Natural killer cell (primary cell): ENCODE measurements around the gene PON2. TPM values are rescaled to one million over a fixed set of nuclear protein-coding genes. Genes with fewer than 3 reads are reported as not detected.

Source experiments
- ATAC-seq, 3 donors: fragments of 150-1000 bp in 2 of 3; fragments of 200-7000 bp in 1 of 3; cut with Tn5 transposase; 1 replicate in 1 of 3; 2 replicates in 2 of 3; pipeline ENCODE4 v1.10.0; 2021; ENCODE audit warnings: mild to moderate bottlenecking in 2 of 3, moderate library complexity in 2 of 3
- DNase-seq, 2 donors: peaks; one replicate each; pipeline versions ENCODE4 v3.0.0 to v3.0.0-alpha.2; 2013 to 2021; ENCODE audit warnings: mixed read lengths in 1 of 2
- H3K27ac ChIP-seq: one replicate; pipeline ENCODE4 v1.5.1; 2013; ENCODE audit warnings: mild to moderate bottlenecking, low read length
- H3K27me3 ChIP-seq: one replicate; pipeline ENCODE4 v1.6.1; 2013; ENCODE audit warnings: low read length; ENCODE audit not compliant: control insufficient read depth, insufficient read depth
- H3K36me3 ChIP-seq: one replicate; pipeline ENCODE4 v1.6.1; 2013; ENCODE audit warnings: low read length; ENCODE audit not compliant: control insufficient read depth, insufficient read depth
- H3K4me1 ChIP-seq: one replicate; pipeline ENCODE4 v1.6.1; 2013; ENCODE audit warnings: low read length; ENCODE audit not compliant: control insufficient read depth, insufficient read depth
- H3K4me3 ChIP-seq: one replicate; pipeline ENCODE4 v1.5.1; 2013; ENCODE audit warnings: low read length
- H3K9me3 ChIP-seq: one replicate; pipeline ENCODE4 v1.6.1; 2013; ENCODE audit warnings: low read length; ENCODE audit not compliant: control insufficient read depth, insufficient read depth
- H3K27ac Mint-ChIP-seq, 2 donors: one replicate each; pipeline ENCODE4 v1.8.0; 2022; ENCODE audit warnings: mild to moderate bottlenecking in 2 of 2, mixed read lengths in 2 of 2, moderate library complexity in 1 of 2
- H3K27me3 Mint-ChIP-seq, 2 donors: one replicate each; pipeline ENCODE4 v1.8.0; 2022; ENCODE audit warnings: low read depth in 2 of 2, mixed read lengths in 2 of 2
- H3K36me3 Mint-ChIP-seq: one replicate; pipeline ENCODE4 v1.8.0; 2022; ENCODE audit warnings: mixed read lengths
- H3K4me1 Mint-ChIP-seq, 2 donors: one replicate each; pipeline ENCODE4 v1.8.0; 2022; ENCODE audit warnings: mixed read lengths in 2 of 2
- H3K4me3 Mint-ChIP-seq: one replicate; pipeline ENCODE4 v1.8.0; 2022; ENCODE audit warnings: mild to moderate bottlenecking, moderate library complexity, mixed read lengths
- H3K9me3 Mint-ChIP-seq, 2 donors: one replicate each; pipeline ENCODE4 v1.8.0; 2022; ENCODE audit warnings: mixed read lengths in 2 of 2
- WGBS: methylation state at CpG from one replicate; pipeline ENCODE4 v1.1.7; 2013; ENCODE audit warnings: missing lambda C conversion rate; ENCODE audit not compliant: insufficient coverage; 5-methylcytosine and 5-hydroxymethylcytosine counted together
- intact Hi-C: fragments of 100-400 bp; cut with micrococcal nuclease; formaldehyde crosslinking; loops from one replicate; pipeline ENCODE4 v1.14.2; 2022
- total RNA-seq, 4 donors: library from RNA; stranded (reverse); fragments of 120-200 nt in 1 of 4; gene quantifications; one replicate each; pipeline versions ENCODE4 v1.2.3 to v1.2.4, GENCODE V29; 2013 to 2022
- TF ChIP-seq, protein P1 (sequence below): fragments of 200-600 bp; IDR thresholded peaks from one replicate; pipeline ENCODE4 v1.8.0; 2022; ENCODE audit warnings: antibody characterized with exemption

PON2 gene
- total RNA-seq, 3 donors from 2014 or later (not counting 1 experiment from before 2014, with no cell fraction given): 26.6 to 35.7 (median 35.6) TPM

DNA sequence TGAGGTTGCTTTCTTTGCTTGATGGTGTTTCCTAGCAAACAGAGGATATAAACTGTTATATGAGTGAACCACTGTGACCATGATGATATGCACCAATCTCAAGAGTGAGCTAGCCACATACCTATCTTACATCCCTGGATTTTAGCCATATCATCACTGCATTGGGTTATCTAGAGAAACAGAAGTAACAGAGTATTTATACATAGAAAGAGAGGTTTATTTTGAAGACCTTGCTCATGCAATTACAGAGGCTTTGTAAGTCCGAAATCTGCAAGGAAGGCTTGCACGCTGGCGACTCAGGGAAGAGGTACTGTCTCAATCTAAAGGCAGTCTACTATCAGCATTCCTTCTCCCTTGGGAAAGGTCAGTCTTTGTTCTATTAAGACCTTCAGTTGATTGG, 11.8 kb upstream of the PON2 start:
- H3K27me3 Mint-ChIP-seq: peaks cover 2 to 6% of the 10 kb centered on the region in 2 donors
- H3K27ac Mint-ChIP-seq: no peak overlapping the region
- no peaks in the 10 kb centered on the region for H3K9me3 Mint-ChIP-seq
- H3K4me3 Mint-ChIP-seq: no peak overlapping the region
- TF ChIP-seq, protein P1, sequence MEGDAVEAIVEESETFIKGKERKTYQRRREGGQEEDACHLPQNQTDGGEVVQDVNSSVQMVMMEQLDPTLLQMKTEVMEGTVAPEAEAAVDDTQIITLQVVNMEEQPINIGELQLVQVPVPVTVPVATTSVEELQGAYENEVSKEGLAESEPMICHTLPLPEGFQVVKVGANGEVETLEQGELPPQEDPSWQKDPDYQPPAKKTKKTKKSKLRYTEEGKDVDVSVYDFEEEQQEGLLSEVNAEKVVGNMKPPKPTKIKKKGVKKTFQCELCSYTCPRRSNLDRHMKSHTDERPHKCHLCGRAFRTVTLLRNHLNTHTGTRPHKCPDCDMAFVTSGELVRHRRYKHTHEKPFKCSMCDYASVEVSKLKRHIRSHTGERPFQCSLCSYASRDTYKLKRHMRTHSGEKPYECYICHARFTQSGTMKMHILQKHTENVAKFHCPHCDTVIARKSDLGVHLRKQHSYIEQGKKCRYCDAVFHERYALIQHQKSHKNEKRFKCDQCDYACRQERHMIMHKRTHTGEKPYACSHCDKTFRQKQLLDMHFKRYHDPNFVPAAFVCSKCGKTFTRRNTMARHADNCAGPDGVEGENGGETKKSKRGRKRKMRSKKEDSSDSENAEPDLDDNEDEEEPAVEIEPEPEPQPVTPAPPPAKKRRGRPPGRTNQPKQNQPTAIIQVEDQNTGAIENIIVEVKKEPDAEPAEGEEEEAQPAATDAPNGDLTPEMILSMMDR: no peak
- no peak overlapping the region for H3K4me3 ChIP-seq
- H3K9me3 ChIP-seq: no peaks in the 10 kb centered on the region
- no peak for ATAC-seq
- 98% methylated on average over 3 of the region's 3 CpGs for WGBS
- H3K27me3 ChIP-seq: no peaks in the 10 kb centered on the region
- intact Hi-C loops: no loop called here
- DNase-seq: no peak
- H3K4me1 Mint-ChIP-seq: no peaks in the 10 kb centered on the region
- H3K36me3 Mint-ChIP-seq: no peaks in the 10 kb centered on the region
- H3K27ac ChIP-seq: no peak overlapping the region
- no peaks in the 10 kb centered on the region for H3K36me3 ChIP-seq
- no peaks in the 10 kb centered on the region for H3K4me1 ChIP-seq

DNA sequence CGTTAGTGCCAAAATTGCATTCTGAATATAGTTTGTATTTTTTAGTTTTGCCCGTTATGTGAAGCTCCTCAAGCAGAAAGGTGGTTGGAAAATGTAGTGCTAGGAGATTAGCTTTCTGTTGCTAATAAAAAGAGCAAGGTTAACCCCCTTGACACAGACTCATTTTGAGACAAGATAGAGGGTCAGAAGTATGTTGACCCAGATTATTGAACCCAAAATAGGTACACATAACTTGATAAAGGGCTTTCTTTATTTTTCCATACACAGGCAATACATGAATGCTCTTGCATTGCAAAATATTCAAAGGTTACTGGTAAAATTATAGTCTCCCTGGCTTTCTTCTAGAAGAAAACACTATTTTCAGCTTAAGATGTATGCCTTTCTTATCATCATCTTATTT, 10.0 kb upstream of the PON2 start:
- Histone ChIP-seq H3K9me3 (no peaks in the 10 kb centered on the region), H3K4me1 (no peaks in the 10 kb centered on the region), H3K36me3 (no peaks in the 10 kb centered on the region), H3K27ac (no peak overlapping the region), H3K4me3 (no peak overlapping the region), H3K27me3 (no peaks in the 10 kb centered on the region)
- intact Hi-C loops: no loop called here
- peaks cover 2 to 6% of the 10 kb centered on the region in 2 donors for H3K27me3 Mint-ChIP-seq
- ATAC-seq (no peak), DNase-seq (no peak)
- TF ChIP-seq, protein P1: no peak
- H3K36me3 Mint-ChIP-seq: no peaks in the 10 kb centered on the region
- no peak overlapping the region for H3K4me3 Mint-ChIP-seq
- no peak overlapping the region for H3K27ac Mint-ChIP-seq
- 70% methylated on average over 1 of the region's 2 CpGs for WGBS
- H3K9me3 Mint-ChIP-seq: no peaks in the 10 kb centered on the region
- H3K4me1 Mint-ChIP-seq: no peaks in the 10 kb centered on the region

DNA sequence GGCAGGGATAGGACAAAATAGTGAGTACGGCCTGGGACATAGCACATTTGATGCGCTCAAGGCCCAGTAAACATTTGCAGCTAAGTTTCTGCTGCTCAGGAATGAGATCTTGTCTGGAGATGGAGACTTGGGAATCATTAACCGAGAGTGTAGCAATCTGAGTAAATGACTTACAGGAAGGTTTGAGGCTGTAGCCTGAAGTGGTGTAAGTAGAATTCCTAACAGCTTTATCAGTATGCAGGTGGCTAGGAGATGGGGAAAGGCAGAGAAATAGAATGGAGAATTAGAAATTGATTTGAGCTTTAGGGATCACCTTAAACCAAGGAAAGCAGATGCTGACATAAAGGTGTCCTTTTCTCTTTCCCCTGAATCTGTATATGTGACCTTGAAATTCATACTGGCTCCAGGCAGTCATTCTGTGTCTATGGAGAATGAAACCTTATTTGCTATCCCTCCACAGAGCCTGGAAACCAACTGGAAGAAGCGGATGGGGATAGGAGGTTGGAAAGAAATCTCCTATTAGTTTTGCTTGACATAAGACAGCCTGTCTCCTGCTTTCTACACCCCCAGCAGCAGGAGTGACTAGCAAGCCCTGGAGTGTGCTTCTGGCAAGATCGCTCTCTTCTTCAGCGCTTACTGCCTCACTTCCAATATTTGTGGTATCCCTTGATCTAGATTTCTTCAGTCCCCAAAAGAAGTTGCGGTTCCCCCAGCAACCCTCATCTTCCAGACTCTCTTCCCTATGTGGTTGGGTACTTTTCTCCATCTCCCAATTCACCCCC, 6.4 kb upstream of the PON2 start:
- H3K4me1 Mint-ChIP-seq: no peaks in the 10 kb centered on the region
- no peaks in the 10 kb centered on the region for H3K9me3 ChIP-seq
- H3K36me3 Mint-ChIP-seq: no peaks in the 10 kb centered on the region
- WGBS: 95% methylated on average over 6 of the region's 7 CpGs
- H3K4me1 ChIP-seq: no peaks in the 10 kb centered on the region
- H3K36me3 ChIP-seq: no peaks in the 10 kb centered on the region
- no peaks in the 10 kb centered on the region for H3K27me3 ChIP-seq
- H3K27ac ChIP-seq: no peak overlapping the region
- H3K27ac Mint-ChIP-seq: no peak overlapping the region
- no peak overlapping the region for H3K4me3 ChIP-seq
- DNase-seq: no peak
- no peak for ATAC-seq
- no peak overlapping the region for H3K4me3 Mint-ChIP-seq
- no peaks in the 10 kb centered on the region for H3K9me3 Mint-ChIP-seq
- TF ChIP-seq, protein P1: no peak
- intact Hi-C loops: no loop called here
- H3K27me3 Mint-ChIP-seq: peaks cover 5 to 6% of the 10 kb centered on the region in 2 donors
